HepG2 (cell line): ENCODE results near the gene GBP7.

Source experiments
- BCLAF1 ChIP-seq: fragments of 450-650 bp; IDR thresholded peaks from 2 replicates; pipeline ENCODE4 v1.6.1; 2017; ENCODE audit warnings: mild to moderate bottlenecking
- CTCF ChIP-seq: sonication (generic); formaldehyde crosslinking; IDR thresholded peaks from 2 replicates; pipeline ENCODE4 v1.5.0; 2020; ENCODE audit warnings: mild to moderate bottlenecking, missing genetic modification reagents, moderate library complexity
- GZF1 ChIP-seq: sonication (generic); formaldehyde crosslinking; IDR thresholded peaks from 2 replicates; pipeline ENCODE4 v1.5.1; 2020; ENCODE audit warnings: mild to moderate bottlenecking, missing genetic modification reagents
- MEIS2 ChIP-seq: sonication (generic); formaldehyde crosslinking; IDR thresholded peaks from 2 replicates; pipeline ENCODE4 v1.9.0; 2021; ENCODE audit warnings: mild to moderate bottlenecking, missing genetic modification reagents
- MTA3 ChIP-seq: sonication (generic); formaldehyde crosslinking; IDR thresholded peaks from 2 replicates; pipeline ENCODE4 v1.4.0; 2020; ENCODE audit warnings: missing genetic modification reagents
- RNF2 ChIP-seq: fragments of 450-650 bp; conservative IDR thresholded peaks from 2 replicates; pipeline ENCODE4 v1.6.1; 2016; ENCODE audit warnings: low read depth
- TF ChIP-seq, protein P1 (sequence below): sonication (generic); formaldehyde crosslinking; conservative IDR thresholded peaks from 2 replicates; pipeline ENCODE4 v1.4.0; 2020; ENCODE audit warnings: missing genetic modification reagents
- TF ChIP-seq, protein P2 (sequence below): sonication (generic); formaldehyde crosslinking; IDR thresholded peaks from 2 replicates; pipeline ENCODE4 v1.8.1; 2023; ENCODE audit warnings: missing genetic modification reagents, inconsistent platforms, borderline replicate concordance

DNA sequence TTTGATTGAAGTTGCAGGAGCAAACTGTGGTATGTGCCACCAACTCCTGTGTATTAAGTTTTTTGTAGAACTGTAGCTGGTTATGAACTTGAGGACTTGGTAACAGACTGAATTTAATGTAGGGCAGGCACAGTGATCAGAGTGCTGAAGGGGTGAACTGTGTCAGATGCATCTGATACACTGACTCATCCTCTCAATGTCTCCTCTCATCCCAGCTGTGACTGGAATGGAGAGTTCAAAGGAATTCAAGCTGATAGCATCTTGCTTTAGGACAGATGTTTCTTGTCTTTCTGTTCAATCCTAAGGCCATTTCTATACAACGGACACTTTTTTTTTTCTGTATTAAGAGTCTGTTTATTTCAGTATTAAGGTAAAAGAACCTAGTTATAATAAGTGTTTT, 85.8 kb downstream of the GBP7 start:
- no peak for TF ChIP-seq GZF1 (CRISPR knock-in tag)
- TF ChIP-seq MEIS2: no peak
- TF ChIP-seq, protein P1, sequence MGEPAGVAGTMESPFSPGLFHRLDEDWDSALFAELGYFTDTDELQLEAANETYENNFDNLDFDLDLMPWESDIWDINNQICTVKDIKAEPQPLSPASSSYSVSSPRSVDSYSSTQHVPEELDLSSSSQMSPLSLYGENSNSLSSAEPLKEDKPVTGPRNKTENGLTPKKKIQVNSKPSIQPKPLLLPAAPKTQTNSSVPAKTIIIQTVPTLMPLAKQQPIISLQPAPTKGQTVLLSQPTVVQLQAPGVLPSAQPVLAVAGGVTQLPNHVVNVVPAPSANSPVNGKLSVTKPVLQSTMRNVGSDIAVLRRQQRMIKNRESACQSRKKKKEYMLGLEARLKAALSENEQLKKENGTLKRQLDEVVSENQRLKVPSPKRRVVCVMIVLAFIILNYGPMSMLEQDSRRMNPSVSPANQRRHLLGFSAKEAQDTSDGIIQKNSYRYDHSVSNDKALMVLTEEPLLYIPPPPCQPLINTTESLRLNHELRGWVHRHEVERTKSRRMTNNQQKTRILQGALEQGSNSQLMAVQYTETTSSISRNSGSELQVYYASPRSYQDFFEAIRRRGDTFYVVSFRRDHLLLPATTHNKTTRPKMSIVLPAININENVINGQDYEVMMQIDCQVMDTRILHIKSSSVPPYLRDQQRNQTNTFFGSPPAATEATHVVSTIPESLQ (CRISPR knock-in tag): no peak
- no peak for TF ChIP-seq MTA3
- TF ChIP-seq CTCF (CRISPR knock-in tag): no peak
- TF ChIP-seq, protein P2, sequence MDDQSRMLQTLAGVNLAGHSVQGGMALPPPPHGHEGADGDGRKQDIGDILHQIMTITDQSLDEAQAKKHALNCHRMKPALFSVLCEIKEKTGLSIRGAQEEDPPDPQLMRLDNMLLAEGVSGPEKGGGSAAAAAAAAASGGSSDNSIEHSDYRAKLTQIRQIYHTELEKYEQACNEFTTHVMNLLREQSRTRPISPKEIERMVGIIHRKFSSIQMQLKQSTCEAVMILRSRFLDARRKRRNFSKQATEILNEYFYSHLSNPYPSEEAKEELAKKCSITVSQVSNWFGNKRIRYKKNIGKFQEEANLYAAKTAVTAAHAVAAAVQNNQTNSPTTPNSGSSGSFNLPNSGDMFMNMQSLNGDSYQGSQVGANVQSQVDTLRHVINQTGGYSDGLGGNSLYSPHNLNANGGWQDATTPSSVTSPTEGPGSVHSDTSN (CRISPR knock-in tag): no peak
- TF ChIP-seq RNF2: no peak
- no peak for TF ChIP-seq BCLAF1
